ENCODE data around the gene TEN1. TPM values are rescaled to one million over a fixed set of nuclear protein-coding genes. Genes with fewer than 3 reads are reported as not detected.
"Not testable (repeated sequence)": the region's sequence is repeated elsewhere in the genome, so short reads cannot be mapped to it uniquely, and the experiment has no call there.

TEN1 gene
- total RNA-seq, 8 experiments from 2014 or later: 7.8 to 29.8 (median 15.4) TPM

GRCh38 chr17:76026714-76027158 lies 47.7 kb downstream of the TEN1 start:
- in situ Hi-C loops (cut with MboI; ENCODE audit: low pct_unique_long_range_greater_than_20kb in 2 of 9, low sequenced_read_pairs in 9 of 9, unreplicated experiment in 9 of 9): no loop called here
- no peak overlapping the region for H3K27ac ChIP-seq
- ATAC-seq (replicated peaks in 6 of 8): no peak
- H3K4me3 ChIP-seq: no peak overlapping the region
- H3K4me1 ChIP-seq (replicated peaks in 1 of 2): peaks cover 7 to 10% of the 10 kb centered on the region in 2 donors
- no CpG with 5 or more reads among the region's 15 CpGs for WGBS, 10 experiments

GRCh38 chr17:76027159-76027839 lies 48.3 kb downstream of the TEN1 start, which contains the start of gene EVPL:
Gene EVPL, minus strand, starts transcription at chr17:76027306. Its CDS starts 108 bp downstream, at chr17:76027198.
- H3K4me1 ChIP-seq (replicated peaks in 1 of 2): peaks cover 7 to 10% of the 10 kb centered on the region in 2 donors
- in situ Hi-C loops (cut with MboI; ENCODE audit: low pct_unique_long_range_greater_than_20kb in 2 of 9, low sequenced_read_pairs in 9 of 9, unreplicated experiment in 9 of 9): no loop called here
- peak in 3 of 8 experiments; percentile 79 to 91 (median 86) for ATAC-seq (replicated peaks in 6 of 8)
- 88 to 90% methylated on average over 2 to 6 of the region's 24 CpGs; no CpG with 5 or more reads in 8 of the 10 experiments for WGBS, 10 experiments
- no peak within 1 kb of the TSS for H3K4me3 ChIP-seq
- no peak within 1 kb of the TSS for H3K27ac ChIP-seq

- Histone ChIP-seq H3K4me1 (replicated peaks in 1 of 2) (peaks cover 7 to 22% of the 10 kb centered on the region in 2 donors), H3K4me3 (no peak overlapping the region), H3K27ac (no peak overlapping the region)
- ATAC-seq (replicated peaks in 6 of 8): no peak
- 60 to 94% (median 70%) methylated on average over 3 to 9 of the region's 20 CpGs; no CpG with 5 or more reads in 4 of the 10 experiments for WGBS, 10 experiments
- in situ Hi-C loops (cut with MboI; ENCODE audit: low pct_unique_long_range_greater_than_20kb in 2 of 9, low sequenced_read_pairs in 9 of 9, unreplicated experiment in 9 of 9): no loop called here
Measured at GRCh38 chr17:76032073-76032779, 53.2 kb downstream of the TEN1 start.

- no peak for ATAC-seq (replicated peaks in 6 of 8)
- peaks cover 7 to 22% of the 10 kb centered on the region in 2 donors for H3K4me1 ChIP-seq (replicated peaks in 1 of 2)
- H3K4me3 ChIP-seq: no peak overlapping the region
- no peak overlapping the region for H3K27ac ChIP-seq
- WGBS, 10 experiments: 80 to 100% (median 100%) methylated on average over 1 to 4 of the region's 5 CpGs; no CpG with 5 or more reads in 1 of the 10 experiments
- in situ Hi-C loops (cut with MboI; ENCODE audit: low pct_unique_long_range_greater_than_20kb in 2 of 9, low sequenced_read_pairs in 9 of 9, unreplicated experiment in 9 of 9): no loop called here
Measured at GRCh38 chr17:76032780-76033108, 53.7 kb downstream of the TEN1 start.

- Histone ChIP-seq H3K4me3 (no peak overlapping the region), H3K27ac (no peak overlapping the region), H3K4me1 (replicated peaks in 1 of 2) (peaks cover 7 to 22% of the 10 kb centered on the region in 2 donors)
- ATAC-seq (replicated peaks in 6 of 8): no peak
- 75 to 100% (median 92%) methylated on average over 1 to 5 of the region's 6 CpGs; no CpG with 5 or more reads in 2 of the 10 experiments for WGBS, 10 experiments
- in situ Hi-C loops (cut with MboI; ENCODE audit: low pct_unique_long_range_greater_than_20kb in 2 of 9, low sequenced_read_pairs in 9 of 9, unreplicated experiment in 9 of 9): no loop called here
Measured at GRCh38 chr17:76033139-76033538, 54.1 kb downstream of the TEN1 start.

GRCh38 chr17:76034428-76035350 lies 55.6 kb downstream of the TEN1 start:
- Histone ChIP-seq H3K4me1 (replicated peaks in 1 of 2) (peaks cover 7 to 20% of the 10 kb centered on the region in 2 donors), H3K4me3 (no peak overlapping the region), H3K27ac (no peak overlapping the region)
- in situ Hi-C loops (cut with MboI; ENCODE audit: low pct_unique_long_range_greater_than_20kb in 2 of 9, low sequenced_read_pairs in 9 of 9, unreplicated experiment in 9 of 9): no loop called here
- WGBS, 10 experiments: 0 to 100% (median 77%) methylated on average over 1 to 11 of the region's 13 CpGs; no CpG with 5 or more reads in 1 of the 10 experiments
- peak in 3 of 8 experiments; percentile 22 to 77 (median 45) for ATAC-seq (replicated peaks in 6 of 8)

GRCh38 chr17:76036497-76037261 lies 57.6 kb downstream of the TEN1 start:
- in situ Hi-C loops (cut with MboI; ENCODE audit: low pct_unique_long_range_greater_than_20kb in 2 of 9, low sequenced_read_pairs in 9 of 9, unreplicated experiment in 9 of 9): no loop called here
- no peak overlapping the region for H3K27ac ChIP-seq
- no peak overlapping the region for H3K4me3 ChIP-seq
- H3K4me1 ChIP-seq (replicated peaks in 1 of 2): peaks cover 7 to 17% of the 10 kb centered on the region in 2 donors
- WGBS, 10 experiments: 31 to 71% (median 42%) methylated on average over 1 to 10 of the region's 22 CpGs; no CpG with 5 or more reads in 3 of the 10 experiments
- peak; percentile 25 to 94 (median 63) for ATAC-seq (replicated peaks in 6 of 8)

GRCh38 chr17:76038050-76038449 lies 59.0 kb downstream of the TEN1 start:
- Histone ChIP-seq H3K4me3 (no peak overlapping the region), H3K27ac (no peak overlapping the region), H3K4me1 (replicated peaks in 1 of 2) (peaks cover 7 to 17% of the 10 kb centered on the region in 2 donors)
- in situ Hi-C loops (cut with MboI; ENCODE audit: low pct_unique_long_range_greater_than_20kb in 2 of 9, low sequenced_read_pairs in 9 of 9, unreplicated experiment in 9 of 9): no loop called here
- WGBS, 10 experiments: 50 to 100% (median 90%) methylated on average over 1 to 3 of the region's 3 CpGs; no CpG with 5 or more reads in 3 of the 10 experiments
- ATAC-seq (replicated peaks in 6 of 8): no peak

- in situ Hi-C loops (cut with MboI; ENCODE audit: low pct_unique_long_range_greater_than_20kb in 2 of 9, low sequenced_read_pairs in 9 of 9, unreplicated experiment in 9 of 9): no loop called here
- ATAC-seq (replicated peaks in 6 of 8): peak in 6 of 8 experiments; percentile 45 to 96 (median 84)
- Histone ChIP-seq H3K4me3 (no peak overlapping the region), H3K4me1 (replicated peaks in 1 of 2) (peaks cover 7 to 17% of the 10 kb centered on the region in 2 donors), H3K27ac (no peak overlapping the region)
- 53 to 100% (median 80%) methylated on average over 2 to 5 of the region's 6 CpGs; no CpG with 5 or more reads in 2 of the 10 experiments for WGBS, 10 experiments
Measured at GRCh38 chr17:76039121-76039520, 60.1 kb downstream of the TEN1 start.

- Histone ChIP-seq H3K4me1 (replicated peaks in 1 of 2) (peaks cover 7 to 13% of the 10 kb centered on the region in 2 donors), H3K27ac (no peak overlapping the region), H3K4me3 (no peak overlapping the region)
- WGBS, 10 experiments: 47 to 94% (median 67%) methylated on average over 1 to 5 of the region's 6 CpGs; no CpG with 5 or more reads in 2 of the 10 experiments
- ATAC-seq (replicated peaks in 6 of 8): no peak
- in situ Hi-C loops (cut with MboI; ENCODE audit: low pct_unique_long_range_greater_than_20kb in 2 of 9, low sequenced_read_pairs in 9 of 9, unreplicated experiment in 9 of 9): no loop called here
Measured at GRCh38 chr17:76040376-76040775, 61.3 kb downstream of the TEN1 start.

GRCh38 chr17:76042868-76043267 lies 63.8 kb downstream of the TEN1 start:
- H3K27ac ChIP-seq; ATAC-seq (replicated peaks in 6 of 8); H3K4me3 ChIP-seq; H3K4me1 ChIP-seq (replicated peaks in 1 of 2); in situ Hi-C loops (cut with MboI; ENCODE audit: low pct_unique_long_range_greater_than_20kb in 2 of 9, low sequenced_read_pairs in 9 of 9, unreplicated experiment in 9 of 9): not testable (repeated sequence)
- 92 to 100% (median 100%) methylated on average over 1 to 3 of the region's 3 CpGs; no CpG with 5 or more reads in 3 of the 10 experiments for WGBS, 10 experiments

- H3K27ac ChIP-seq; in situ Hi-C loops (cut with MboI; ENCODE audit: low pct_unique_long_range_greater_than_20kb in 2 of 9, low sequenced_read_pairs in 9 of 9, unreplicated experiment in 9 of 9); H3K4me3 ChIP-seq; ATAC-seq (replicated peaks in 6 of 8): not testable (repeated sequence)
- peaks cover 4 to 12% of the 10 kb centered on the region in 2 donors for H3K4me1 ChIP-seq (replicated peaks in 1 of 2)
- WGBS, 10 experiments: 67 to 100% (median 95%) methylated on average over 2 to 6 of the region's 11 CpGs; no CpG with 5 or more reads in 3 of the 10 experiments
Measured at GRCh38 chr17:76044475-76045007, 65.5 kb downstream of the TEN1 start.

Measured in motor neuron (in vitro differentiated cells).